Astrocyte (in vitro differentiated cells and primary cell): ENCODE data around the gene MAP3K3.

Experiments
- EZH2 ChIP-seq: IDR thresholded peaks from 2 replicates; pipeline ENCODE4 v1.6.1; 2012; ENCODE audit warnings: mild to moderate bottlenecking, low read length, inconsistent platforms; ENCODE audit not compliant: insufficient read depth
- TF ChIP-seq, protein P1 (sequence below): IDR thresholded peaks from 2 replicates; pipeline ENCODE4 v1.5.1; 2011; ENCODE audit warnings: low read depth, mild to moderate bottlenecking, inconsistent platforms, low read length, moderate library complexity; ENCODE audit not compliant: insufficient read depth

DNA sequence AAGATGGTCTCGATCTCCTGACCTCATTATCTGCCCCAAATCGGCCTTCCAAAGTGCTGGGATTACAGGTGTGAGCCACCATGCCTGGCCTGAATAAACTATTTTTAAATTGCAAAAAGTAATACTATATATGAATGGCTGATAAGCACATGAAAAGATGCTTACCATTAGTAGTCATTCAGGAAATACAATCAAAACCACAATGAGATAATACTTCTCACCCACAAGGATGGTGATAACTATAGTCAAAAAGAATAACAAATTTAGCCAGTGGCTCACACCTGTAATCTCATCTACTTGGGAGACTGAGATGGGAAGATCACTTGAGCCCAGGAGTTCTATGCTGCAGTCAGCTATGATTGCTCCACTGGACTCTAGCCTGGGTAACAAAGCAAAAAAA lies 23.9 kb upstream of the MAP3K3 start:
- TF ChIP-seq EZH2 = no peak
- TF ChIP-seq, protein P1, sequence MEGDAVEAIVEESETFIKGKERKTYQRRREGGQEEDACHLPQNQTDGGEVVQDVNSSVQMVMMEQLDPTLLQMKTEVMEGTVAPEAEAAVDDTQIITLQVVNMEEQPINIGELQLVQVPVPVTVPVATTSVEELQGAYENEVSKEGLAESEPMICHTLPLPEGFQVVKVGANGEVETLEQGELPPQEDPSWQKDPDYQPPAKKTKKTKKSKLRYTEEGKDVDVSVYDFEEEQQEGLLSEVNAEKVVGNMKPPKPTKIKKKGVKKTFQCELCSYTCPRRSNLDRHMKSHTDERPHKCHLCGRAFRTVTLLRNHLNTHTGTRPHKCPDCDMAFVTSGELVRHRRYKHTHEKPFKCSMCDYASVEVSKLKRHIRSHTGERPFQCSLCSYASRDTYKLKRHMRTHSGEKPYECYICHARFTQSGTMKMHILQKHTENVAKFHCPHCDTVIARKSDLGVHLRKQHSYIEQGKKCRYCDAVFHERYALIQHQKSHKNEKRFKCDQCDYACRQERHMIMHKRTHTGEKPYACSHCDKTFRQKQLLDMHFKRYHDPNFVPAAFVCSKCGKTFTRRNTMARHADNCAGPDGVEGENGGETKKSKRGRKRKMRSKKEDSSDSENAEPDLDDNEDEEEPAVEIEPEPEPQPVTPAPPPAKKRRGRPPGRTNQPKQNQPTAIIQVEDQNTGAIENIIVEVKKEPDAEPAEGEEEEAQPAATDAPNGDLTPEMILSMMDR = no peak
